Measurements from ENCODE around the gene DYRK1B.
"Not testable (repeated sequence)": the region's sequence is repeated elsewhere in the genome, so short reads cannot be mapped to it uniquely, and the experiment has no call there.

Gene DYRK1B

GRCh38 chr19:39810424-39810823 is 23.5 kb downstream of the DYRK1B start:
- no peak for DNase-seq (ENCODE audit: low spot score)

- DNase-seq (ENCODE audit: low spot score): no peak
Observed at GRCh38 chr19:39809368-39809767, 24.6 kb downstream of the DYRK1B start.

- DNase-seq (ENCODE audit: low spot score): not testable (repeated sequence)
Observed at GRCh38 chr19:39808688-39809087, 25.3 kb downstream of the DYRK1B start.

GRCh38 chr19:39807846-39808364 is 26.1 kb downstream of the DYRK1B start:
- no peak for DNase-seq (ENCODE audit: low spot score)

GRCh38 chr19:39805104-39805503 is 28.9 kb downstream of the DYRK1B start:
- DNase-seq (ENCODE audit: low spot score): no peak

- DNase-seq (ENCODE audit: low spot score): no peak
Observed at GRCh38 chr19:39802958-39803357, 31.0 kb downstream of the DYRK1B start.

- DNase-seq (ENCODE audit: low spot score): no peak
Observed at GRCh38 chr19:39797083-39797482, 36.9 kb downstream of the DYRK1B start.

- no peak for DNase-seq (ENCODE audit: low spot score)
Observed at GRCh38 chr19:39796000-39796498, 37.9 kb downstream of the DYRK1B start.

- no peak for DNase-seq (ENCODE audit: low spot score)
Observed at GRCh38 chr19:39795001-39795400, 39.0 kb downstream of the DYRK1B start.

GRCh38 chr19:39792999-39793546 is 40.9 kb downstream of the DYRK1B start:
- DNase-seq (ENCODE audit: low spot score): peak; percentile 72

- no peak for DNase-seq (ENCODE audit: low spot score)
Observed at GRCh38 chr19:39788244-39788643, 45.7 kb downstream of the DYRK1B start.

- no peak for DNase-seq (ENCODE audit: low spot score)
Observed at GRCh38 chr19:39780894-39781293, 53.1 kb downstream of the DYRK1B start.

GRCh38 chr19:39778763-39779162 is 55.2 kb downstream of the DYRK1B start, which contains the start of gene LEUTX:
TSS of gene LEUTX (plus strand) at chr19:39778854. CDS start at chr19:39778921, 67 bp downstream.
- no peak for DNase-seq (ENCODE audit: low spot score)

All from Ammon's horn (tissue), 1 donor.